ENCODE measurements around the gene TTLL5. TPM values are rescaled to one million over a fixed set of nuclear protein-coding genes. Genes with fewer than 3 reads are reported as not detected.

Gene TTLL5
- total RNA-seq, 1 experiment from 2014 or later = 35.7 TPM

DNA sequence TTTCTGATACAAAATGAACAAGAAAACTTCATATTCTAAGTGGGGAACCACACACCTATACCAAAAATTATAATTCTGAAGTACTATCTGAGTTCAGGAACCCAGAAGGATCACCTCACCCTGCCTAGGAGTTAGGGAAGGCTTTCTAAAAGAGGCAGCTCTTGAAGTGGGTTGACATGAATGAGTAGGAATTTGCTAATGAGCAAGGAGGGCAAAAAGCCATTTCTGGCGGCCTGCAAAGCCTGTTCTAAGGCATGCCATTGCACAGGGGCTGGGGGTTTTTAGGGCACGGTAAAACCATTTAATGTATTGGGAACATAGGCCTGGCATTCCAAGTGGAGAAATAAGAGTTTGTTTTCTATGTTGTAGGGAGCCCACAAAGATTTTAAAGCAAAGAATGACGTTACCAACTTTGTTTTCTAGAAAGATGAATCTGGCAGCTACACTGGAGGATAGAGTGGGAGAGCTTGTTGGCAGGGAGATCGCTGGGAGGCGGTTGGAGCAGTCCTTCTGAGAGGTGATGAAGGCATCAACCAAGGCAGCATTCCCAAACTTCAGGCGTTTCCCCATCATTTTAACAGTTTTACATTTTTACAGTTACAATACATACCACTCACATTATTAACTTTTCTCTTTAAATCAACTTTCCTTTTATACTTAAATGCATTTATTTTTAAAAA lies 338.6 kb downstream of the TTLL5 start:
- H3K23ac ChIP-seq (ENCODE audit: insufficient read length, low read depth, low read length) = no peak overlapping the region
- no peak overlapping the region for H3K4me2 ChIP-seq (ENCODE audit: insufficient read depth, insufficient read length, low read length)
- no peak overlapping the region for H2AFZ ChIP-seq (ENCODE audit: low read length)
- H3K9me3 ChIP-seq (ENCODE audit: control insufficient read depth, low read depth, low read length) = no peaks in the 10 kb centered on the region
- H3K14ac ChIP-seq (ENCODE audit: insufficient read depth, low read length) = no peak overlapping the region
- H3K23me2 ChIP-seq (ENCODE audit: insufficient read length, low read depth, low read length, poor library complexity, severe bottlenecking) = no peaks in the 10 kb centered on the region
- H3K4ac ChIP-seq (ENCODE audit: low read depth, low read length) = no peak overlapping the region
- H3K9ac ChIP-seq (ENCODE audit: extremely low read depth, insufficient read length, low read length) = no peak overlapping the region
- no peak overlapping the region for H3K27ac ChIP-seq (ENCODE audit: insufficient read length, low read depth, low read length)
- no peak overlapping the region for H2BK20ac ChIP-seq (ENCODE audit: low read depth, low read length, poor library complexity, severe bottlenecking)
- H4K91ac ChIP-seq (ENCODE audit: insufficient read length, low read depth, low read length) = no peak overlapping the region
- H2BK120ac ChIP-seq (ENCODE audit: low read depth, low read length, poor library complexity, severe bottlenecking) = no peak overlapping the region
- no peak for DNase-seq
- no peak overlapping the region for H3K27ac Mint-ChIP-seq
- no peak overlapping the region for H3K18ac ChIP-seq (ENCODE audit: insufficient read length, low read depth, low read length)
- no peak overlapping the region for H3T11ph ChIP-seq (ENCODE audit: low read length)
- H4K20me1 ChIP-seq (ENCODE audit: control insufficient read depth, insufficient read depth, insufficient read length) = no peaks in the 10 kb centered on the region
- TF ChIP-seq, protein P1, sequence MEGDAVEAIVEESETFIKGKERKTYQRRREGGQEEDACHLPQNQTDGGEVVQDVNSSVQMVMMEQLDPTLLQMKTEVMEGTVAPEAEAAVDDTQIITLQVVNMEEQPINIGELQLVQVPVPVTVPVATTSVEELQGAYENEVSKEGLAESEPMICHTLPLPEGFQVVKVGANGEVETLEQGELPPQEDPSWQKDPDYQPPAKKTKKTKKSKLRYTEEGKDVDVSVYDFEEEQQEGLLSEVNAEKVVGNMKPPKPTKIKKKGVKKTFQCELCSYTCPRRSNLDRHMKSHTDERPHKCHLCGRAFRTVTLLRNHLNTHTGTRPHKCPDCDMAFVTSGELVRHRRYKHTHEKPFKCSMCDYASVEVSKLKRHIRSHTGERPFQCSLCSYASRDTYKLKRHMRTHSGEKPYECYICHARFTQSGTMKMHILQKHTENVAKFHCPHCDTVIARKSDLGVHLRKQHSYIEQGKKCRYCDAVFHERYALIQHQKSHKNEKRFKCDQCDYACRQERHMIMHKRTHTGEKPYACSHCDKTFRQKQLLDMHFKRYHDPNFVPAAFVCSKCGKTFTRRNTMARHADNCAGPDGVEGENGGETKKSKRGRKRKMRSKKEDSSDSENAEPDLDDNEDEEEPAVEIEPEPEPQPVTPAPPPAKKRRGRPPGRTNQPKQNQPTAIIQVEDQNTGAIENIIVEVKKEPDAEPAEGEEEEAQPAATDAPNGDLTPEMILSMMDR (conservative IDR thresholded peaks at IDR 0.05) = no peak
- H3K27me3 ChIP-seq (ENCODE audit: insufficient read depth, low read length) = no peaks in the 10 kb centered on the region
- H3K79me1 ChIP-seq (ENCODE audit: insufficient read depth, low read depth, low read length, poor library complexity, severe bottlenecking) = no peaks in the 10 kb centered on the region
- peaks cover 27 to 45% (median 43%) of the 10 kb centered on the region in 3 experiments for H3K36me3 Mint-ChIP-seq (ENCODE audit: insufficient read depth in 1 of 3, low read depth in 3 of 3)
- H3K9me3 Mint-ChIP-seq = peaks cover 6 to 8% of the 10 kb centered on the region in 2 experiments
- no peak overlapping the region for H4K8ac ChIP-seq (replicated peaks; ENCODE audit: insufficient read length, low read depth, low read length)
- WGBS (ENCODE audit: extremely low coverage, insufficient read length, low lambda C conversion rate) = 100% methylated on average over 1 of the region's 6 CpGs
- no peak overlapping the region for H3K56ac ChIP-seq (ENCODE audit: insufficient read length, low read depth, low read length)
- no peaks in the 10 kb centered on the region for H3K27me3 Mint-ChIP-seq (ENCODE audit: low read depth)
- no peak overlapping the region for H2BK5ac ChIP-seq (ENCODE audit: insufficient read length, low read length)
- H2BK12ac ChIP-seq (ENCODE audit: insufficient read length, low read depth, low read length) = no peak overlapping the region
- H3K4me3 Mint-ChIP-seq = no peak overlapping the region
- no peak overlapping the region for H2AK5ac ChIP-seq (ENCODE audit: insufficient read length, low read length)
- H3K4me1 ChIP-seq (ENCODE audit: insufficient read depth, low read length) = no peaks in the 10 kb centered on the region
- no peak overlapping the region for H4K5ac ChIP-seq (ENCODE audit: insufficient read length, low read depth, low read length)
- H3K79me2 ChIP-seq (ENCODE audit: insufficient read depth, low read length) = no peaks in the 10 kb centered on the region
- H3K4me1 Mint-ChIP-seq = no peaks in the 10 kb centered on the region
- no peak overlapping the region for H2BK15ac ChIP-seq (ENCODE audit: low read depth, low read length)
